K562 (cell line): ENCODE measurements around the gene PGBD4. TPM values are rescaled to one million over a fixed set of nuclear protein-coding genes. Genes with fewer than 3 reads are reported as not detected.

Experiments
- ATAC-seq: fragments of 200-7000 bp; cut with Tn5 transposase; 3 replicates; pipeline ENCODE4 v1.9.1; 2020; ENCODE audit warnings: moderate library complexity
- BruUV-seq: library from RNA; stranded (reverse); fragments of 400-500 nt; replicated peaks from 2 replicates; lab custom pipeline; 2021; lab: Mats Ljungman, UMichigan
- CTCF ChIA-PET: fragments of 300-600 bp; formaldehyde crosslinking; extraction: SDS; loops from one replicate; lab custom pipeline; 2021; ENCODE audit warnings: low intra/inter-chr PET ratio; lab: Yijun Ruan, JAX
- POLR2A ChIA-PET: fragments of 300-600, 350-650 bp; sonication (Branson Sonifier 250); formaldehyde crosslinking; extraction: SDS; loops from one replicate; lab custom pipeline; 2021; ENCODE audit warnings: antibody characterized with exemption, inconsistent platforms; lab: Yijun Ruan, JAX
- DNase-seq, 4 experiments: peaks; one replicate each; pipeline versions ENCODE4 v3.0.0 to v3.0.0-alpha.2; 2011 to 2018; ENCODE audit warnings: low spot score in 3 of 4, mixed read lengths in 3 of 4; ENCODE audit errors: extremely low read depth in 1 of 4
- FAIRE-seq: peaks from 2 replicates; lab custom pipeline; 2011; peaks lifted over from hg19 to GRCh38; lab: Jason Lieb, UNC
- H2AFZ ChIP-seq: 2 replicates; pipeline ENCODE4 v1.6.0; 2011; ENCODE audit warnings: low read depth, low read length, control low read depth, inconsistent platforms
- H3K27ac ChIP-seq: fragments of 200-600 bp; 3 replicates; pipeline ENCODE4 v1.8.0; 2011; ENCODE audit warnings: low read depth, mild to moderate bottlenecking, control low read depth, inconsistent platforms, low read length, moderate library complexity, mixed read lengths; ENCODE audit errors: extremely low read depth
- H3K27me3 ChIP-seq, 2 experiments: fragments of 300-600 bp in 1 of 2; 2 replicates in 1 of 2; 3 replicates in 1 of 2; pipeline versions ENCODE4 v1.6.0 to v1.8.0; 2011; ENCODE audit warnings: inconsistent platforms in 2 of 2, low read length in 2 of 2, mild to moderate bottlenecking in 1 of 2, mixed read lengths in 1 of 2, moderate library complexity in 1 of 2; ENCODE audit not compliant: control insufficient read depth in 2 of 2, insufficient read depth in 2 of 2
- H3K36me3 ChIP-seq: fragments of 300-600 bp; 3 replicates; pipeline ENCODE4 v1.8.0; 2011; ENCODE audit warnings: mild to moderate bottlenecking, low read length, inconsistent platforms; ENCODE audit not compliant: control insufficient read depth, insufficient read depth
- H3K4me1 ChIP-seq, 2 experiments: fragments of 200-600 bp in 1 of 2; replicated peaks in 1 of 2; 2 replicates in 1 of 2; 3 replicates in 1 of 2; pipeline versions ENCODE4 v1.5.1 to v1.8.0; 2011; ENCODE audit warnings: inconsistent platforms in 2 of 2, low read length in 2 of 2, mild to moderate bottlenecking in 1 of 2, mixed read lengths in 1 of 2, moderate library complexity in 1 of 2; ENCODE audit not compliant: control insufficient read depth in 2 of 2, insufficient read depth in 2 of 2
- H3K4me2 ChIP-seq: 2 replicates; pipeline ENCODE4 v1.6.1; 2011; ENCODE audit warnings: low read length, control low read depth, inconsistent platforms, mixed read lengths; ENCODE audit not compliant: insufficient read depth
- H3K4me3 ChIP-seq: fragments of 200-600 bp; sonication (generic), shearing (Covaris generic); 2 replicates; pipeline ENCODE4 v1.5.1; 2016; ENCODE audit warnings: control low read depth, inconsistent platforms
- H3K79me2 ChIP-seq: fragments of 200-600 bp; 3 replicates; pipeline ENCODE4 v1.8.0; 2011; ENCODE audit warnings: low read length, inconsistent platforms; ENCODE audit not compliant: control insufficient read depth, insufficient read depth
- H3K9ac ChIP-seq, 2 experiments: 2 replicates each; pipeline versions ENCODE4 v1.6.0 to v1.6.1; 2011; ENCODE audit warnings: low read depth in 2 of 2, low read length in 2 of 2, control low read depth in 1 of 2, inconsistent platforms in 1 of 2, mild to moderate bottlenecking in 1 of 2, mixed read lengths in 1 of 2; ENCODE audit not compliant: insufficient read depth in 1 of 2
- H3K9me1 ChIP-seq: one replicate; pipeline ENCODE4 v1.6.0; 2011; ENCODE audit warnings: inconsistent platforms, mild to moderate bottlenecking, low read length, moderate library complexity; ENCODE audit not compliant: control insufficient read depth, insufficient read depth
- H3K9me3 ChIP-seq: replicated peaks from 2 replicates; pipeline ENCODE4 v1.5.1; 2011; ENCODE audit warnings: low read depth, low read length, inconsistent platforms; ENCODE audit not compliant: control insufficient read depth, insufficient read depth
- H4K20me1 ChIP-seq: replicated peaks from 2 replicates; pipeline ENCODE4 v1.6.1; 2011; ENCODE audit warnings: low read length, inconsistent platforms, mixed read lengths; ENCODE audit not compliant: control insufficient read depth, insufficient read depth
- HDAC3 ChIP-seq: fragments of 450-650 bp; IDR thresholded peaks from 2 replicates; pipeline ENCODE4 v1.6.1; 2018; ENCODE audit warnings: borderline replicate concordance, mild to moderate bottlenecking, moderate library complexity; ENCODE audit not compliant: partially characterized antibody
- SPI1 ChIP-seq: IDR thresholded peaks from 2 replicates; pipeline ENCODE4 v1.6.1; 2011; ENCODE audit warnings: low read depth, low read length, control low read depth, borderline replicate concordance
- WGBS: fragments of 100-300 bp; shearing (Covaris generic); methylation state at CpG from one replicate; pipeline ENCODE4 v1.1.6; 2016; ENCODE audit warnings: low coverage, mixed read lengths; ENCODE audit not compliant: insufficient coverage; ENCODE audit errors: missing lambda C conversion rate; 5-methylcytosine and 5-hydroxymethylcytosine counted together
- in situ Hi-C: fragments of 300-500 bp; cut with MboI; formaldehyde crosslinking; loops from 4 replicates; pipeline ENCODE4 v1.15.0; 2018; ENCODE audit warnings: inconsistent platforms, mixed read lengths
- intact Hi-C: fragments of 100-400 bp; cut with micrococcal nuclease; formaldehyde crosslinking; loops from 2 replicates; pipeline ENCODE4 v1.14.2; 2022
- polyA plus RNA-seq, 8 experiments: library from polyadenylated mRNA; depleted of rRNA in 4 of 8; stranded (reverse) in 5 of 8; unstranded in 3 of 8; fragments of >200 nt; fragmentation: Nextera tagmentation in 2 of 8; fragmentation: Illumina TruSeq in 1 of 8; extraction: Ambion mirVana in 2 of 8; extraction: Trizol in 1 of 8; gene quantifications; 2 replicates each; pipeline versions ENCODE4 v1.2.1 to v1.2.3, GENCODE V29; 2011 to 2014; ENCODE audit warnings: inconsistent platforms in 1 of 8, missing spikeins in 1 of 8
- total RNA-seq, 7 experiments: library from RNA; depleted of rRNA in 6 of 7; stranded (reverse); fragments of >200 nt in 6 of 7; fragmentation: Illumina TruSeq in 2 of 7; extraction: Trizol in 2 of 7; gene quantifications; 2 replicates each; pipeline versions ENCODE4 v1.2.1 to v1.2.3, GENCODE V29; 2011 to 2021; ENCODE audit warnings: low replicate concordance in 1 of 7

Gene PGBD4
- total and polyA plus RNA-seq, 9 of the 15 experiments (the other 6 are each of a cell fraction or from before 2014, with no cell fraction given) = 2.1 to 4.9 (median 2.7) TPM

- H3K9me3 ChIP-seq = no peaks in the 10 kb centered on the region; the same call in 1 of the 2 replicates
- no peak overlapping the region for H2AFZ ChIP-seq
- FAIRE-seq (no peak), ATAC-seq (no peak), DNase-seq (no peak)
- intact Hi-C loops (loop anchor here (2.0 kb wide), 1 partner anchor 44 kb away; no protein-coding TSS in a partner anchor), in situ Hi-C loops (loop anchor here (10.0 kb wide), 1 partner anchor 300 kb away; the partner anchor contains the start of gene LPCAT4)
- BruUV-seq = no TSS peak
- H3K36me3 ChIP-seq = no peaks in the 10 kb centered on the region
- POLR2A ChIA-PET = interaction anchor here (0.7 kb wide), 1 partner anchor 201 kb away, joined by 3 read pairs; no protein-coding TSS in a partner anchor
- H3K27me3 ChIP-seq = peaks cover 0 to 3% of the 10 kb centered on the region in 2 experiments; a peak in 2 of 5 replicates
- no peaks in the 10 kb centered on the region for H4K20me1 ChIP-seq
- no peak overlapping the region for H3K4me3 ChIP-seq
- 20% methylated on average over 3 of the region's 3 CpGs for WGBS
- H3K79me2 ChIP-seq = no peaks in the 10 kb centered on the region
- H3K9me1 ChIP-seq = no peaks in the 10 kb centered on the region
- no peak overlapping the region for H3K27ac ChIP-seq
- CTCF ChIA-PET = no interaction called here
- H3K9ac ChIP-seq = no peak overlapping the region
- H3K4me1 ChIP-seq = no peaks in the 10 kb centered on the region
- TF ChIP-seq SPI1 (no peak), HDAC3 (no peak)
- no peak overlapping the region for H3K4me2 ChIP-seq
These were observed 36.6 kb upstream of the PGBD4 start for GRCh38 chr15:34065261-34065660.

GRCh38 chr15:34065941-34066340 is 35.9 kb upstream of the PGBD4 start:
- DNase-seq = no peak
- H3K9me3 ChIP-seq = no peaks in the 10 kb centered on the region; the same call in 1 of the 2 replicates
- no TSS peak for BruUV-seq
- in situ Hi-C loops = loop anchor here (10.0 kb wide), 1 partner anchor 299 kb away; the partner anchor contains the start of gene LPCAT4
- 6% methylated on average over 8 of the region's 8 CpGs for WGBS
- H4K20me1 ChIP-seq = no peaks in the 10 kb centered on the region
- no peak for TF ChIP-seq SPI1
- TF ChIP-seq, all 486 proteins: peak for 0
- Histone ChIP-seq H2AFZ (no peak overlapping the region), H3K4me1 (no peaks in the 10 kb centered on the region), H3K9ac (no peak overlapping the region), H3K36me3 (no peaks in the 10 kb centered on the region), H3K4me3 (no peak overlapping the region), H3K9me1 (no peaks in the 10 kb centered on the region), H3K27ac (no peak overlapping the region), H3K27me3 (peaks cover 0 to 3% of the 10 kb centered on the region in 2 experiments; a peak in 2 of 5 replicates), H3K79me2 (no peaks in the 10 kb centered on the region), H3K4me2 (no peak overlapping the region)
- POLR2A ChIA-PET = interaction anchor here (0.6 kb wide), 1 partner anchor 752 kb away, joined by 4 read pairs; no protein-coding TSS in a partner anchor
- CTCF ChIA-PET = no interaction called here
- FAIRE-seq = no peak
- no peak for ATAC-seq
- intact Hi-C loops = loop anchor here (2.0 kb wide), 1 partner anchor 43 kb away; no protein-coding TSS in a partner anchor
